NCI-H510A (cell line): ENCODE measurements around the gene EVC2.

ENCODE experiments used
- DNase-seq: peaks from one replicate; lab custom pipeline; 2025; lab: John Stamatoyannopoulos, UW

Gene EVC2

GRCh38 chr4:5566991-5567390 lies 141.4 kb downstream of the EVC2 start:
- DNase-seq = no peak

GRCh38 chr4:5566526-5566925 lies 141.8 kb downstream of the EVC2 start:
- DNase-seq = no peak

DNA sequence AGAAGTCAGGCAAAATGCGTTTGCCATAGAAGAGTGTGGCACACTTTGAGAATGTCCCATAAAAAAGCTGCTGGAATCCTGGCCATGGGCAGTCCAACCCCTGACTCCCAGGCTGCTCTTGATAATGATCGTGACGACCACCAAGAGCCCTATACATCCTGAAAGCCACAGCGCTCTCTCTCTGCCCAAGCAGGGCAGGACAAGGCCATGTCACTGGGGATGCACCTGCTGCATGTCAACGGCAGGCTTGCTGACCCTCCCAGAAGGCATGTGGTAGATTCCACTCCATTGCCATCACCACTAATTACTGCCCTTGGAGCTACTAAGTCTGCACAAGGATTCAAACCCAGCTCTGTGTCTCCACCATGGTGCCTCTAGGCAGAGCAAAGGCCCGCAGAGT lies 144.5 kb downstream of the EVC2 start:
- no peak for DNase-seq

DNA sequence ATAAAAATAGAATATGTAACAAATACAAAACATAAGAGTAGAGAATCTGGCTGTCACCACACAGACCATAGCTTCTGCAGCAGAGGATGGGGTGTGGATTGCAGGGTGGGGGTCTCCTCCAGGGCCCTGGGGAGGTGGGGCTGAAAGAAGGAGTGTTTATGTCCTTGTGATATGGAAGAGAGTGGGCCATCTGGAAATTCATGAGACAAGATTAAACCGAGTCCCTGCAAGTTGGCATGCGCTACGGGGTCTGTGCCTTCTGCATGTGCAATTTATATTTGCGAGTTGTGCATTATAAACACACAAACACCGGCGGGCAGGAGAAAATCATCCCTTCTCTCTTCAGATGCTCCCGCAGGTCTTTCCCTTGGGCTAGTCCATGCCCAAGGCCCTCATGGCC lies 145.9 kb downstream of the EVC2 start:
- DNase-seq = no peak

GRCh38 chr4:5561286-5561685 lies 147.1 kb downstream of the EVC2 start:
- no peak for DNase-seq

DNA sequence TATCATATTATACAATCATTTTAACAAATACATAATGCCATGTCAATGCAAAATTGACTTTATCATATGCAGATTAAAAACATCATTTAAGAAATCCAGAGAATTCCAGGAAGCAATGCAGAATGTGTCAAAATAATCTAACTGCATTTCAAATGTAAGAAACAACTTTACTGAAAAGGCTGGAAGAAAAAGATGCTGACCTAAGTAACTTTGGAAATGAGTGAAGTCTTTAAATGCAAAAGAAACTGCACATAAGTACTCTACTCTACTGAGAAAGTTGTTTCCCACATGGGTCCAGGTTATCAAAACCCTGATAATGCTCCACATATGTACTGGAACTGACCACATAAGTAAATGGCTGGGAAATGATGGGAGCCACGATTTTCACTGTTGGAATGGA lies 149.9 kb downstream of the EVC2 start:
- DNase-seq = no peak

GRCh38 chr4:5554376-5554775 lies 154.0 kb downstream of the EVC2 start:
- DNase-seq = no peak

DNA sequence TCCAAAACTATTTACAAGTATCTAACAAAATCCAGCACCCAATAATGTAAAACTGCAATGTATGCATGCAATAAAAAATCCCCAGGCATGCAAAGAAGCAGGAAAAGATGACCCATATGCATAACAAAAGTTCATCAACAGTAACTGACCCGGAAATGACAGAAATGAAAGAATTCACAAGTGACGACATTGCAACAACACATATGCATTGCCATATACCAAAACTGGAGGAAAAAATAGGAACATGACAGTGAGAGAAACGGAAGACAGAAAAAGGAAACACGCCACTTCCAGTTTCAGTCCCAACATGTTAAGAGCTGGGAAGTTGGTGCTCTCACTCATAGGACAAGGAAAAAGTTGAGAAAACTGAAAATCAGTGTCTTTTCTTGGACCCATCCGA lies 154.6 kb downstream of the EVC2 start:
- DNase-seq = no peak

DNA sequence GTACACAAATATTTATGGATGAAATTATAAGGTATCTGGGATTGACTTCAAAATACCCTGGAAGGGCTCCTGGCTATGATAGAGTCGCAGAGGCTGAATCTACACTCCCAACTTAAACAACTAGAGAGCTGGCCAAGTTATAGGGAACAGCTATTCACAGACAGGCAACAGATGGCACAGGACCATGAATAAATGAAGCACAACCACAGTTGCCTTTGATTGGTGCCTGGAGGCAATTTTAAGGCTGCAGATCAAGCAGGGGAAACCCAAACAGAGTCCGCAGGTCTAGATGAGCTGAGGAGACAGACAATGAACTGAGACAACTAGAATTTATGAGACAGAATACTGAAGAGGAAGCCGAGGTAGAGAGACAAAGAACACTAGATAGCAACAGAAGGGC lies 155.9 kb downstream of the EVC2 start:
- DNase-seq = no peak

- DNase-seq = no peak
Measured at GRCh38 chr4:5547651-5548249, 160.6 kb downstream of the EVC2 start.

GRCh38 chr4:5545271-5545670 lies 163.1 kb downstream of the EVC2 start:
- no peak for DNase-seq

GRCh38 chr4:5544762-5545161 lies 163.6 kb downstream of the EVC2 start:
- no peak for DNase-seq

- DNase-seq = no peak
Measured at GRCh38 chr4:5543681-5544080, 164.7 kb downstream of the EVC2 start.

DNA sequence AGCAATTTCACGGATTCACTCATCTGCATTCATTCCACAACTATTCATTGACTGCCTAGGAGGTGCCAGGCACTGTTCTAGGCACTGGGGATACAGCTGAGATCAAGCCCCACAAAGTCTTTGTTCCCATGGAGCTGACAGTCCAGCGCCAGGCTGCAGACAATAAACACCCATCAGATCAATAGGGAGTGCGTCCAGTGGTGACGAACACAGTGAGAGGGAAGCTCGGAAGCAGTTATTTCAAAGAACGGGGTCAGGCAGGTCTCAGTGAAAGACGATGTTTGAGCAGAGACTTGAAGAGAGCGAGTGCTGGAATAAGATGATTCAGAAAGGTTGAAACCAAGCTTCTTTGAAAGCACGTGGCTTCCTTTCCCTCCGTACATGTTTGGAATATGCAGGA lies 167.2 kb downstream of the EVC2 start:
- DNase-seq = no peak

GRCh38 chr4:5539584-5539983 lies 168.8 kb downstream of the EVC2 start:
- no peak for DNase-seq

GRCh38 chr4:5532100-5532499 lies 176.3 kb downstream of the EVC2 start:
- no peak for DNase-seq

DNA sequence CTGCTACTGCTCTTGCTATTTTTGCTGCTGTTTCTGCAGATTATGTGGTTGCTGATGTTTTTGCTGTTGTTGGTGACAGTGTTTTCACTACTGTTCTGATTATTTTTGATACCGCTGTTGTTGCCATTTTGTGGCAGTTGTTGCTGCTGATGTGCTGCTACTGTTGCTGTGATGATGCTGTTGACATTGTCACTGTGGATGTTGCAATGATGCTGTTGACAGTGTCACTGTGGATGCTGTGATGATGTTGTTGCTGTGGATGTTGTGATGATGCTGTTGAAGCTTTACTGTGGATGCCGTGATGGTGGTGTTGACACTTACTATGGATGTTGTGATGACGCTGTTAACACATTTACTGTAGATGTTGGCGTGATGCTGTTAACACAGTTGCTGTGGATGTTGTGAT lies 180.3 kb downstream of the EVC2 start:
- DNase-seq = no peak

DNA sequence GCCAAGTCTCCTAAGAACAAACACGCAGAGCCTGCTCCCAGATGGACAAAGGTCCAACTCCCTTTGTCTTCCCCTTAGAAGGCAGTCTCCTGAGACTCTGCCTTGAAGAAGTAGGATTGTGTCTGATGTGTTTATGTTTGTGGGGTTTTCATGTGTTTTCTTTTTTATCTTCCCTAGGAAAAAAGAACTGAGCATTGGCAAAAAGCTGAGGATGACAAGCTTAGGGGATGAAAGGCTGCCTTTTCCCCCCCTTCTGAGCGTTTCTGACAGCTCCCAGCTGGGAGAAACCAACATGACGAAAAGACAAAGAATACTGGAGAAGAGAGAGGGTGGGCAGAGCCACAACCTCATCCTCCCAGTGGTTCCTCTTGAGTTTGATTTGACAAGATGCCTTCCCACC lies 181.1 kb downstream of the EVC2 start:
- DNase-seq = no peak

DNA sequence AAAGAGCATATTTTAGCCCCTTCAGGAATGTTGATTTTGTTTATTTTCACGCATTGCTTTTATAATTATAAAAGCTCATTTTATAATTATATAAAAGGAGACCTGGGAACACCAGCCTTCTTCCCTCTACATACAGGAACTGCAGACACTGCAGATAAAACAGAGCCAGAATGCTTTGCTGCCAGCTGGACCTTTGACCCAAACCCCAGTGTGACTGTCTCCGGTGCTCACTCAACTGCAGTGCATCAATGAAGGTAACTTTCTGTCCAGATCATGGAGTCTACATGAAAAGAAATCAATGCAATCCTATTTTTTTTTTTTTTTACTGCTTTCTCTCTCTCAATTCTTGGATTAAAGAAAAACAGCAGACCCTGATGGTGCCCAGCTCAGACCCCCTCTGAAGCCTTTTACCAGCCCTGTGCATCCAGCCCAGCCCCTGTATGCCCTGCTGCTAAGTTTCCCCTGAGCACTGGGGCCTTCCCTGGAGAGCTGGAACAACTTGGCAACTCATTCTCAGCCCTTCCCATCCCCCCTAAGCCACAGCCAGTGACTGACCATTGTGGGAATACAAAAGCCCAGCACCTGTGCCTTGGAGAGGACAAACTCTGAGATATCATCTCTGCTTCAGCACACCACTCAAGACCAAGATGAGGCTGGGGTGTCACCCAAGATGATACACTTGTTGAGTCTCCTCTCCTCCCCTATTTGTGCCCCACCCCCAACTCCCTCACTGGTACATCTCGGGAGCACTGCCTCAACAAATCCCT lies 182.1 kb downstream of the EVC2 start:
- no peak for DNase-seq

- DNase-seq = no peak
Measured at GRCh38 chr4:5524446-5525299, 183.7 kb downstream of the EVC2 start.

DNA sequence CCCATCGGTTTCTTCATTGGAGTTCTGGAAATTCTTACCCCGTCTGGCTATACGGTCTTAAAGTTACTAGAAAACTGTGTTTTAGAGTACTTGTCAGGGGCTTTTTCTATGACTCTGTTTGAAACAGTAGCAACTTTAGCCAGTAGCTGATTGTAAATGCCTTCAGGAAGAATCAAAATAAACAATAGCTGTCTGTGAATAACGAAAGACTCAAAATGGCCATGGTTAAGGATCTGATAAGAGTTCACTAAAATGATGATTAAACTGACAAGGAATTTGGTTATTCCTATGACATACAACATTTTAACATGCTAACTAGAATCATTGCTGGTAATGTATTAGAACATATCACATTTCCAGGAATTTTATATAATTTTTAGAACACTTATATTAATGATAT lies 191.0 kb downstream of the EVC2 start:
- no peak for DNase-seq

DNA sequence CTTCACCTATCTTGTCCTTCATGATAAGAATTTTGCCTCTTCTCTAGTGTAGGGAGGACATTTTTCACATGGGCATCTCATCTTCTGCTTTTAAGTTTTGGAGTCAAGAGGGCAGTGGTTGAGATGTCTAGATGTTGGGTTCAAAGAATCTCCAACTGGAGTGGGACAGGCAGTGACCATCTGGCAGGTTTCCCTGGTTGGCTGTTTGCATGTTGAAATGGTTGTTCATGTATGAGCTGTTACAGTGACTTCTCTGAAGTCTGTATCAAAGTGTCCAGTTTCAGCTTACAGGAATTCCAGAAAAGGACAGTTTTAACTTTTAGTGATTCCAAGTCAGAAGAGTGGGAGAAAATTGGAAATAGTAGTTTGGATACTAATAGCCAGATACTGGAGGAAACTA lies 192.7 kb downstream of the EVC2 start:
- no peak for DNase-seq
